HCT116 (cell line): ENCODE results near the gene ZNRF2. TPM values are rescaled to one million over a fixed set of nuclear protein-coding genes. Genes with fewer than 3 reads are reported as not detected.

Experiments used
- ATAC-seq: fragments of 200-7000 bp; cut with Tn5 transposase; 2 replicates; pipeline ENCODE4 v1.9.1; 2020; ENCODE audit warnings: mild to moderate bottlenecking, moderate library complexity
- BruUV-seq: library from RNA; stranded (reverse); fragments of 400-500 nt; replicated peaks from 2 replicates; lab custom pipeline; 2021; lab: Mats Ljungman, UMichigan
- CTCF ChIA-PET: fragments of 300-600 bp; sonication (Branson Sonifier 250); formaldehyde crosslinking; loops from one replicate; lab custom pipeline; 2021; ENCODE audit warnings: antibody characterized with exemption; lab: Charles Lee
- POLR2A ChIA-PET: fragments of 300-600, 350-600 bp; sonication (Branson Sonifier 250); formaldehyde crosslinking; loops from one replicate; lab custom pipeline; 2021; ENCODE audit warnings: antibody characterized with exemption; lab: Charles Lee
- RAD21 ChIA-PET, 2 experiments: fragments of 300-600 bp; sonication (Branson Sonifier 250); formaldehyde crosslinking; loops; one replicate each; lab custom pipeline; 2023; ENCODE audit warnings: low total read pairs in 2 of 2; ENCODE audit not compliant: uncharacterized antibody in 2 of 2, unreplicated experiment in 2 of 2, low non-redundant PET in 1 of 2; lab: Charles Lee
- DNase-seq: peaks from one replicate; pipeline ENCODE4 v3.0.0-alpha.2; 2010; ENCODE audit warnings: low read depth, low spot score
- H2AFZ ChIP-seq: fragments of 200-600 bp; shearing (Covaris generic), sonication (generic); 2 replicates; pipeline ENCODE4 v1.6.1; 2017; ENCODE audit warnings: low read depth, mixed run types, mixed read lengths, antibody characterized with exemption, low read length; ENCODE audit not compliant: poor library complexity, severe bottlenecking
- H3K27ac ChIP-seq: 2 replicates; pipeline ENCODE4 v1.5.1; 2012; ENCODE audit warnings: low read depth, low read length
- H3K27me3 ChIP-seq: fragments of 200-600 bp; sonication (generic); 2 replicates; pipeline ENCODE4 v1.6.1; 2016; ENCODE audit warnings: mixed run types, low read length, mixed read lengths; ENCODE audit not compliant: insufficient read depth
- H3K36me3 ChIP-seq, 2 experiments: fragments of 200-500 bp in 1 of 2; fragments of 200-600 bp in 1 of 2; sonication (Bioruptor generic) in 1 of 2; sonication (generic) in 1 of 2; 2 replicates each; pipeline versions ENCODE4 v1.5.1 to v1.6.1; 2014 to 2016; ENCODE audit warnings: low read length in 2 of 2, inconsistent platforms in 1 of 2, mixed read lengths in 1 of 2, mixed run types in 1 of 2; ENCODE audit not compliant: insufficient read depth in 2 of 2, control insufficient read depth in 1 of 2
- H3K4me1 ChIP-seq, 2 experiments: fragments of 200-600 bp in 1 of 2; sonication (generic) in 1 of 2; 2 replicates each; pipeline versions ENCODE4 v1.5.1 to v1.6.1; 2012 to 2017; ENCODE audit warnings: low read length in 2 of 2, inconsistent platforms in 1 of 2, mild to moderate bottlenecking in 1 of 2, mixed read lengths in 1 of 2, mixed run types in 1 of 2, moderate library complexity in 1 of 2; ENCODE audit not compliant: insufficient read depth in 2 of 2, control insufficient read depth in 1 of 2
- H3K4me2 ChIP-seq: fragments of 200-600 bp; sonication (generic); 2 replicates; pipeline ENCODE4 v1.6.1; 2017; ENCODE audit warnings: mixed run types, low read length, mixed read lengths
- H3K4me3 ChIP-seq, 2 experiments: fragments of 200-600 bp in 1 of 2; sonication (generic) in 1 of 2; replicated peaks in 1 of 2; 2 replicates each; pipeline ENCODE4 v1.5.1; 2011 to 2016; ENCODE audit warnings: low read length in 2 of 2, control low read depth in 1 of 2, low read depth in 1 of 2, mild to moderate bottlenecking in 1 of 2, mixed read lengths in 1 of 2, mixed run types in 1 of 2
- H3K79me2 ChIP-seq: fragments of 200-600 bp; sonication (generic); 2 replicates; pipeline ENCODE4 v1.6.1; 2017; ENCODE audit warnings: mild to moderate bottlenecking, mixed run types, low read length, moderate library complexity, mixed read lengths; ENCODE audit not compliant: insufficient read depth
- H3K9ac ChIP-seq: fragments of 200-600 bp; sonication (generic); 2 replicates; pipeline ENCODE4 v1.6.1; 2016; ENCODE audit warnings: low read length, mixed read lengths
- H3K9me2 ChIP-seq: fragments of 200-600 bp; sonication (generic), shearing (Covaris generic); 2 replicates; pipeline ENCODE4 v1.6.1; 2017; ENCODE audit warnings: mixed run types, mild to moderate bottlenecking, moderate library complexity; ENCODE audit not compliant: insufficient read depth
- H3K9me3 ChIP-seq, 2 experiments: fragments of 200-500 bp in 1 of 2; fragments of 200-600 bp in 1 of 2; sonication (Bioruptor generic) in 1 of 2; sonication (generic) in 1 of 2; 2 replicates each; pipeline ENCODE4 v1.6.1; 2014 to 2017; ENCODE audit warnings: low read length in 2 of 2, mixed read lengths in 2 of 2, inconsistent platforms in 1 of 2, low read depth in 1 of 2, mild to moderate bottlenecking in 1 of 2, mixed run types in 1 of 2, moderate library complexity in 1 of 2; ENCODE audit not compliant: control insufficient read depth in 1 of 2, insufficient read depth in 1 of 2
- H4K20me1 ChIP-seq: fragments of 200-600 bp; sonication (generic), shearing (Covaris generic); 2 replicates; pipeline ENCODE4 v1.6.1; 2017; ENCODE audit warnings: mixed run types, mild to moderate bottlenecking, moderate library complexity; ENCODE audit not compliant: insufficient read depth
- CBX3 ChIP-seq: IDR thresholded peaks from 2 replicates; pipeline ENCODE4 v1.6.1; 2012; ENCODE audit warnings: low read depth
- EGR1 ChIP-seq: IDR thresholded peaks from 2 replicates; pipeline ENCODE4 v1.6.1; 2012; ENCODE audit warnings: low read depth
- ELF1 ChIP-seq: IDR thresholded peaks from 2 replicates; pipeline ENCODE4 v1.6.1; 2012; ENCODE audit warnings: low read depth, borderline replicate concordance
- EZH2phosphoT487 ChIP-seq: fragments of 200-600 bp; IDR thresholded peaks from 2 replicates; pipeline ENCODE4 v1.6.1; 2018; ENCODE audit warnings: antibody characterized with exemption, borderline replicate concordance
- JUND ChIP-seq: IDR thresholded peaks from 2 replicates; pipeline ENCODE4 v1.6.1; 2012
- POLR2A ChIP-seq: IDR thresholded peaks from 2 replicates; pipeline ENCODE4 v1.7.0; 2011; ENCODE audit warnings: borderline replicate concordance; ENCODE audit not compliant: insufficient read depth, insufficient read length; ENCODE audit errors: extremely low read depth
- SIN3A ChIP-seq: IDR thresholded peaks from 2 replicates; pipeline ENCODE4 v1.6.1; 2012; ENCODE audit warnings: low read depth
- SRF ChIP-seq: IDR thresholded peaks from 2 replicates; pipeline ENCODE4 v1.6.1; 2012; ENCODE audit warnings: low read depth
- TCF7L2 ChIP-seq: IDR thresholded peaks from 2 replicates; pipeline ENCODE4 v1.7.0; 2011; ENCODE audit warnings: borderline replicate concordance, inconsistent platforms; ENCODE audit not compliant: insufficient read depth, insufficient read length; ENCODE audit errors: extremely low read depth
- YY1 ChIP-seq: IDR thresholded peaks from 2 replicates; pipeline ENCODE4 v1.6.1; 2011; ENCODE audit warnings: low read length, low read depth, moderate library complexity, mild to moderate bottlenecking; ENCODE audit not compliant: insufficient replicate concordance; ENCODE audit errors: extremely low read depth
- ZFX ChIP-seq: fragments of 450-650 bp; IDR thresholded peaks from 2 replicates; pipeline ENCODE4 v1.6.1; 2017
- ZNF274 ChIP-seq: fragments of 200-500 bp; sonication (Bioruptor generic); IDR thresholded peaks from 2 replicates; pipeline ENCODE4 v1.6.1; 2014; ENCODE audit warnings: mild to moderate bottlenecking, low read depth, low read length, inconsistent platforms
- intact Hi-C: fragments of 100-400 bp; cut with micrococcal nuclease; formaldehyde crosslinking; loops from 2 replicates; pipeline ENCODE4 v1.10.0; 2022
- total RNA-seq: library from RNA; stranded (reverse); gene quantifications from one replicate; pipeline ENCODE4 v1.2.1, GENCODE V29; 2021; ENCODE audit not compliant: unreplicated experiment
- TF ChIP-seq, protein P1 (sequence below): IDR thresholded peaks from 2 replicates; pipeline ENCODE4 v1.6.1; 2012; ENCODE audit warnings: low read depth
- TF ChIP-seq, protein P2 (sequence below): IDR thresholded peaks from 2 replicates; pipeline ENCODE4 v1.6.1; 2012
- TF ChIP-seq, protein P3 (sequence below): IDR thresholded peaks from 2 replicates; pipeline ENCODE4 v1.6.1; 2011; ENCODE audit warnings: mild to moderate bottlenecking, low read length, moderate library complexity; ENCODE audit not compliant: insufficient replicate concordance; ENCODE audit errors: extremely low read depth

The ZNRF2 gene
- total RNA-seq, 1 experiment from 2014 or later, result 10.2 TPM

DNA sequence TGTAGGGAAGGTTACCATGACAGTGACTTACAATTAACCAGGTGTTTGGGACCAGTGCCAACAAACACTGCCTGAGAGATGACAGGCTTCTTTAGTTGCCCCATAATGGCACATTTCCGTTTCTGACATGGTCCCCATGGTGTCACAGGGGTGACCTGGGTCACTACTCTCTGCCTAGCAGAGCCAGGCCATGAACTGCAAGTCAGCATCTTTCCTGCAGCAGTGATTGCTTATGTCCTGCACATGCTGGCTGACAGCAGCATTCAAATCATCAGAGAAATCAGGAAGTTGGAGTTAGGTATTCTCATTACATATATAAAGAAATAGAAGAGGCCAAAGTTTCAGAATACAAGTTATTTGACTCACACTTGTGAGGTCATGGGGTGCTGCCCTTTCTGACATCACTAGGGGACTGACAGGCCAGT is 47.1 kb upstream of the ZNRF2 start:
- no peak overlapping the region for H3K4me2 ChIP-seq

More for the DNA sequence above, 47.1 kb upstream of the ZNRF2 start:
- H3K4me1 ChIP-seq, result no peaks in the 10 kb centered on the region
- DNase-seq, result no peak
- ChIA-PET CTCF (no interaction called here), POLR2A (no interaction called here), RAD21 (no interaction called here)
- intact Hi-C loops, result no loop called here
- no peak for ATAC-seq
- no peak for TF ChIP-seq POLR2A
- no peak for TF ChIP-seq ELF1
- TF ChIP-seq EGR1, result no peak
- TF ChIP-seq JUND, result no peak
- TF ChIP-seq, protein P1, sequence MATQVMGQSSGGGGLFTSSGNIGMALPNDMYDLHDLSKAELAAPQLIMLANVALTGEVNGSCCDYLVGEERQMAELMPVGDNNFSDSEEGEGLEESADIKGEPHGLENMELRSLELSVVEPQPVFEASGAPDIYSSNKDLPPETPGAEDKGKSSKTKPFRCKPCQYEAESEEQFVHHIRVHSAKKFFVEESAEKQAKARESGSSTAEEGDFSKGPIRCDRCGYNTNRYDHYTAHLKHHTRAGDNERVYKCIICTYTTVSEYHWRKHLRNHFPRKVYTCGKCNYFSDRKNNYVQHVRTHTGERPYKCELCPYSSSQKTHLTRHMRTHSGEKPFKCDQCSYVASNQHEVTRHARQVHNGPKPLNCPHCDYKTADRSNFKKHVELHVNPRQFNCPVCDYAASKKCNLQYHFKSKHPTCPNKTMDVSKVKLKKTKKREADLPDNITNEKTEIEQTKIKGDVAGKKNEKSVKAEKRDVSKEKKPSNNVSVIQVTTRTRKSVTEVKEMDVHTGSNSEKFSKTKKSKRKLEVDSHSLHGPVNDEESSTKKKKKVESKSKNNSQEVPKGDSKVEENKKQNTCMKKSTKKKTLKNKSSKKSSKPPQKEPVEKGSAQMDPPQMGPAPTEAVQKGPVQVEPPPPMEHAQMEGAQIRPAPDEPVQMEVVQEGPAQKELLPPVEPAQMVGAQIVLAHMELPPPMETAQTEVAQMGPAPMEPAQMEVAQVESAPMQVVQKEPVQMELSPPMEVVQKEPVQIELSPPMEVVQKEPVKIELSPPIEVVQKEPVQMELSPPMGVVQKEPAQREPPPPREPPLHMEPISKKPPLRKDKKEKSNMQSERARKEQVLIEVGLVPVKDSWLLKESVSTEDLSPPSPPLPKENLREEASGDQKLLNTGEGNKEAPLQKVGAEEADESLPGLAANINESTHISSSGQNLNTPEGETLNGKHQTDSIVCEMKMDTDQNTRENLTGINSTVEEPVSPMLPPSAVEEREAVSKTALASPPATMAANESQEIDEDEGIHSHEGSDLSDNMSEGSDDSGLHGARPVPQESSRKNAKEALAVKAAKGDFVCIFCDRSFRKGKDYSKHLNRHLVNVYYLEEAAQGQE, result no peak
- TF ChIP-seq TCF7L2, result no peak
- TF ChIP-seq, protein P2, sequence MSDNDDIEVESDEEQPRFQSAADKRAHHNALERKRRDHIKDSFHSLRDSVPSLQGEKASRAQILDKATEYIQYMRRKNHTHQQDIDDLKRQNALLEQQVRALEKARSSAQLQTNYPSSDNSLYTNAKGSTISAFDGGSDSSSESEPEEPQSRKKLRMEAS, result no peak
- no peak for TF ChIP-seq SIN3A
- no peak for TF ChIP-seq ZFX
- TF ChIP-seq YY1, result no peak
- no peak for TF ChIP-seq EZH2phosphoT487
- no peak for TF ChIP-seq CBX3
- TF ChIP-seq SRF, result no peak
- TF ChIP-seq, protein P3, sequence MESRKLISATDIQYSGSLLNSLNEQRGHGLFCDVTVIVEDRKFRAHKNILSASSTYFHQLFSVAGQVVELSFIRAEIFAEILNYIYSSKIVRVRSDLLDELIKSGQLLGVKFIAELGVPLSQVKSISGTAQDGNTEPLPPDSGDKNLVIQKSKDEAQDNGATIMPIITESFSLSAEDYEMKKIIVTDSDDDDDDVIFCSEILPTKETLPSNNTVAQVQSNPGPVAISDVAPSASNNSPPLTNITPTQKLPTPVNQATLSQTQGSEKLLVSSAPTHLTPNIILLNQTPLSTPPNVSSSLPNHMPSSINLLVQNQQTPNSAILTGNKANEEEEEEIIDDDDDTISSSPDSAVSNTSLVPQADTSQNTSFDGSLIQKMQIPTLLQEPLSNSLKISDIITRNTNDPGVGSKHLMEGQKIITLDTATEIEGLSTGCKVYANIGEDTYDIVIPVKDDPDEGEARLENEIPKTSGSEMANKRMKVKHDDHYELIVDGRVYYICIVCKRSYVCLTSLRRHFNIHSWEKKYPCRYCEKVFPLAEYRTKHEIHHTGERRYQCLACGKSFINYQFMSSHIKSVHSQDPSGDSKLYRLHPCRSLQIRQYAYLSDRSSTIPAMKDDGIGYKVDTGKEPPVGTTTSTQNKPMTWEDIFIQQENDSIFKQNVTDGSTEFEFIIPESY, result no peak
- no peak for TF ChIP-seq ZNF274
- no peaks in the 10 kb centered on the region for H3K9me2 ChIP-seq
- no peak overlapping the region for H3K27ac ChIP-seq
- no TSS peak for BruUV-seq
- no peaks in the 10 kb centered on the region for H3K9me3 ChIP-seq
- H3K36me3 ChIP-seq, result no peaks in the 10 kb centered on the region
- no peaks in the 10 kb centered on the region for H3K27me3 ChIP-seq
- H4K20me1 ChIP-seq, result no peaks in the 10 kb centered on the region
- H3K4me3 ChIP-seq, result no peak overlapping the region
- H3K79me2 ChIP-seq, result no peaks in the 10 kb centered on the region
- no peak overlapping the region for H2AFZ ChIP-seq
- no peak overlapping the region for H3K9ac ChIP-seq
